Glutamatergic neuron (in vitro differentiated cells): ENCODE data around the gene KIAA1191. TPM values are rescaled to one million over a fixed set of nuclear protein-coding genes. Genes with fewer than 3 reads are reported as not detected.

Experiments
- DNase-seq: peaks from one replicate; pipeline ENCODE4 v3.0.0; 2022
- H3K27ac Mint-ChIP-seq: one replicate; pipeline ENCODE4 v1.8.0; 2020; ENCODE audit warnings: mild to moderate bottlenecking, mixed read lengths, inconsistent platforms; ENCODE audit not compliant: unreplicated experiment
- H3K27me3 Mint-ChIP-seq: one replicate; pipeline ENCODE4 v1.8.0; 2020; ENCODE audit warnings: mild to moderate bottlenecking, moderate library complexity, mixed read lengths, inconsistent platforms; ENCODE audit not compliant: unreplicated experiment
- H3K36me3 Mint-ChIP-seq: one replicate; pipeline ENCODE4 v1.8.0; 2020; ENCODE audit warnings: mild to moderate bottlenecking, mixed read lengths, inconsistent platforms; ENCODE audit not compliant: unreplicated experiment
- H3K4me1 Mint-ChIP-seq: one replicate; pipeline ENCODE4 v1.8.0; 2020; ENCODE audit warnings: mild to moderate bottlenecking, low read depth, mixed read lengths, inconsistent platforms; ENCODE audit not compliant: unreplicated experiment
- H3K4me3 Mint-ChIP-seq: one replicate; pipeline ENCODE4 v1.8.0; 2020; ENCODE audit warnings: mild to moderate bottlenecking, mixed read lengths, inconsistent platforms; ENCODE audit not compliant: unreplicated experiment
- H3K9me3 Mint-ChIP-seq: one replicate; pipeline ENCODE4 v1.8.0; 2020; ENCODE audit warnings: mild to moderate bottlenecking, moderate library complexity, mixed read lengths, inconsistent platforms; ENCODE audit not compliant: unreplicated experiment
- total RNA-seq: library from RNA; stranded (reverse); fragmentation: NEBNext Ultra II Directional; extraction: Animal tissue kit (Norgen Biotek cat#: 25700); gene quantifications from one replicate; pipeline ENCODE4 v1.2.1, GENCODE V29; 2021; ENCODE audit not compliant: unreplicated experiment
- TF ChIP-seq, protein P1 (sequence below): fragments of 200-600 bp; sonication (generic); IDR thresholded peaks from one replicate; pipeline ENCODE4 v1.5.0; 2021; ENCODE audit not compliant: partially characterized antibody, unreplicated experiment

The KIAA1191 gene
- total RNA-seq, 1 donor from 2014 or later: 203 TPM

GRCh38 chr5:176355400-176356178 lies 6.0 kb downstream of the KIAA1191 start:
- Mint-ChIP-seq H3K36me3 (no peaks in the 10 kb centered on the region), H3K9me3 (no peaks in the 10 kb centered on the region), H3K4me1 (peaks cover 23% of the 10 kb centered on the region), H3K4me3 (no peak overlapping the region), H3K27me3 (no peaks in the 10 kb centered on the region), H3K27ac (no peak overlapping the region)
- TF ChIP-seq, protein P1, sequence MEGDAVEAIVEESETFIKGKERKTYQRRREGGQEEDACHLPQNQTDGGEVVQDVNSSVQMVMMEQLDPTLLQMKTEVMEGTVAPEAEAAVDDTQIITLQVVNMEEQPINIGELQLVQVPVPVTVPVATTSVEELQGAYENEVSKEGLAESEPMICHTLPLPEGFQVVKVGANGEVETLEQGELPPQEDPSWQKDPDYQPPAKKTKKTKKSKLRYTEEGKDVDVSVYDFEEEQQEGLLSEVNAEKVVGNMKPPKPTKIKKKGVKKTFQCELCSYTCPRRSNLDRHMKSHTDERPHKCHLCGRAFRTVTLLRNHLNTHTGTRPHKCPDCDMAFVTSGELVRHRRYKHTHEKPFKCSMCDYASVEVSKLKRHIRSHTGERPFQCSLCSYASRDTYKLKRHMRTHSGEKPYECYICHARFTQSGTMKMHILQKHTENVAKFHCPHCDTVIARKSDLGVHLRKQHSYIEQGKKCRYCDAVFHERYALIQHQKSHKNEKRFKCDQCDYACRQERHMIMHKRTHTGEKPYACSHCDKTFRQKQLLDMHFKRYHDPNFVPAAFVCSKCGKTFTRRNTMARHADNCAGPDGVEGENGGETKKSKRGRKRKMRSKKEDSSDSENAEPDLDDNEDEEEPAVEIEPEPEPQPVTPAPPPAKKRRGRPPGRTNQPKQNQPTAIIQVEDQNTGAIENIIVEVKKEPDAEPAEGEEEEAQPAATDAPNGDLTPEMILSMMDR: peak; percentile 12
- DNase-seq: peak; percentile 26

DNA sequence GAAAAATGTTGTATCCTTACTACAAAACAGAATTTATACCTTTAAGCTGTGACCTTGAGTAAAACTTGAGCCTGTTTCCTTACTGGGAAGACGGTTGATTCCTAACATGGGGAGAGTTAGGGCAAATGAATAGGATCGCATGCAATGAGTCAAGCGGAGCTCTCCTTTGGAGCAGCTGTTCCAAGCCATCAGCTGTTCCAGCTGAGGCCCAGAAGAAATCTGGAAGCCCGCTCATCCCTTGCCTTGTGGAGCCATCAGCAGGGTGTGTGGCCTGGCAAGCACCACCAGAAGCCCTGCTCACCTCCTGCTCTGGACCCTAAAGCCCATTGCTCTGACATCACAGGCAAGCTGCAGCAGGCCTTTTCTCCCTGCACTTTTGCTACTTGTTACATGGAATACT lies 8.0 kb downstream of the KIAA1191 start:
- Mint-ChIP-seq H3K4me3 (no peak overlapping the region), H3K27ac (no peak overlapping the region), H3K9me3 (no peaks in the 10 kb centered on the region), H3K27me3 (no peaks in the 10 kb centered on the region), H3K36me3 (peaks cover 4% of the 10 kb centered on the region), H3K4me1 (peaks cover 17% of the 10 kb centered on the region)
- DNase-seq: no peak
- TF ChIP-seq, protein P1: no peak

DNA sequence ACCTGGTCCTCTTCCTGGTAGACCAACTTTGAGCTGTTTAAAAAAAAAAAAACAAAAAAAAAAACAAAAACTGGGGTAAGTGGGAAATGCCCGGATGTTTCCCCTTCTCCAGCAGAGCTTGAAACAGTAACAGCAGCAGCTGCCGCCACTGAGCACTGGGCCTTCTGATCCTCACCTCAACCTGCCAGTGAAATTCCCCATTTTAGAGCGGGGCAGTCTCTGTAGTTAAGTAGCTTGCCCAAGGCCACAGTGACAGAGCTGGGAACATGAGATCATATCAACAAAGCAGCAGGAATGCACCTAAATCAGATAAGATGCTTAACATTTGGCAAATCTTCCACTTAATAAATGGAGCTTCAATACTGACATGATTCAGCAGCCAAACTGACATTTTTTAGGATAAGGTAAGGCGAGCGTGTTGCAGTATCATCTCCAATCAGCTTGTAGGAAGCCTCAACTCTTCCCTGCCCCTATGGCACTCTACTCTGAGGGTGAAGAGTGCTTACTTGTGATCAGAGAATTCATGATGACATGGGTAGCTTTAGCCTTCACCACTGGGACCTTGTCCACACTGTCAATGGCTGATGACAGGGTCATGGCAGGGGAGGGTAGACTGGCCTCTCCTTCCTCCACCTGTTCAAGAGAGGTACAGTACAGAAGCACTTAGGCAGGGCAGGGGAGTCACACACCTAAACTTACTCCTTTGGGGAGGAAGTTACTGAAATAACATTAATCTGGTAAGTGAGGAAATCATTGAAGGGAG lies 9.3 kb downstream of the KIAA1191 start:
- TF ChIP-seq, protein P1: no peak
- peaks cover 5% of the 10 kb centered on the region for H3K9me3 Mint-ChIP-seq
- H3K4me3 Mint-ChIP-seq: no peak overlapping the region
- H3K27me3 Mint-ChIP-seq: no peaks in the 10 kb centered on the region
- H3K36me3 Mint-ChIP-seq: peaks cover 10% of the 10 kb centered on the region
- peaks cover 13% of the 10 kb centered on the region for H3K4me1 Mint-ChIP-seq
- no peak overlapping the region for H3K27ac Mint-ChIP-seq
- DNase-seq: no peak

GRCh38 chr5:176350416-176350815 lies 11.1 kb downstream of the KIAA1191 start:
- Mint-ChIP-seq H3K9me3 (peaks cover 5% of the 10 kb centered on the region), H3K27me3 (no peaks in the 10 kb centered on the region), H3K27ac (no peak overlapping the region), H3K4me1 (peaks cover 7% of the 10 kb centered on the region), H3K4me3 (no peak overlapping the region), H3K36me3 (peaks cover 10% of the 10 kb centered on the region)
- DNase-seq: no peak
- TF ChIP-seq, protein P1: no peak
